ENCODE measurements around the gene TRABD2A. TPM values are rescaled to one million over a fixed set of nuclear protein-coding genes. Genes with fewer than 3 reads are reported as not detected.
"Not testable (repeated sequence)": the region's sequence is repeated elsewhere in the genome, so short reads cannot be mapped to it uniquely, and the experiment has no call there.

The TRABD2A gene
- polyA plus RNA-seq, 1 donor (not counting 4 experiments of a cell fraction or from before 2014, with no cell fraction given): 0.54 TPM

DNA sequence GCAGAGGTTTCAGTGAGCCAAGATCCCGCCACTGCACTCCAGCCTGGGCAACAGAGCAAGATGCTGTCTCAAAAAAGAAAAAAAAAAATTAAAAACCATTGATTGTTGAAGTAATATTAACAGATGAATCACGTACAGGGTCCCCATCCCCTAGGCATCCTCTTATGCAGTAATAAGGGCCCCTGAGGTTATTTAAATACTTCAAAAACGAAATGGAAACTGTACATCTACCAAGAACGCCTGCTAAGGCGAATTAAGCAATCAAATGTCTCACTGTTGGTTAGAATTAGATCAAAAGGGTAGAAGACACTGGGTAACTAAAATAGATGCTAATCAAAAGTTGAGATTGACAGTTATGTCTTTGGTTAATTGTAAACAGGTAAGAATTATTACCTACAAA lies 7.5 kb downstream of the TRABD2A start:
- TF ChIP-seq EZH2 (IDR thresholded peaks at IDR 0.05; ENCODE audit: low read length): no peak
- TF ChIP-seq, protein P1, sequence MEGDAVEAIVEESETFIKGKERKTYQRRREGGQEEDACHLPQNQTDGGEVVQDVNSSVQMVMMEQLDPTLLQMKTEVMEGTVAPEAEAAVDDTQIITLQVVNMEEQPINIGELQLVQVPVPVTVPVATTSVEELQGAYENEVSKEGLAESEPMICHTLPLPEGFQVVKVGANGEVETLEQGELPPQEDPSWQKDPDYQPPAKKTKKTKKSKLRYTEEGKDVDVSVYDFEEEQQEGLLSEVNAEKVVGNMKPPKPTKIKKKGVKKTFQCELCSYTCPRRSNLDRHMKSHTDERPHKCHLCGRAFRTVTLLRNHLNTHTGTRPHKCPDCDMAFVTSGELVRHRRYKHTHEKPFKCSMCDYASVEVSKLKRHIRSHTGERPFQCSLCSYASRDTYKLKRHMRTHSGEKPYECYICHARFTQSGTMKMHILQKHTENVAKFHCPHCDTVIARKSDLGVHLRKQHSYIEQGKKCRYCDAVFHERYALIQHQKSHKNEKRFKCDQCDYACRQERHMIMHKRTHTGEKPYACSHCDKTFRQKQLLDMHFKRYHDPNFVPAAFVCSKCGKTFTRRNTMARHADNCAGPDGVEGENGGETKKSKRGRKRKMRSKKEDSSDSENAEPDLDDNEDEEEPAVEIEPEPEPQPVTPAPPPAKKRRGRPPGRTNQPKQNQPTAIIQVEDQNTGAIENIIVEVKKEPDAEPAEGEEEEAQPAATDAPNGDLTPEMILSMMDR (optimal IDR thresholded peaks at IDR 0.05 in 1 of 3, IDR thresholded peaks at IDR 0.05 in 1 of 3, conservative IDR thresholded peaks at IDR 0.05 in 1 of 3; ENCODE audit: extremely low read depth in 1 of 3, insufficient read depth in 2 of 3, low read length in 3 of 3): no peak
- Histone ChIP-seq H3K9me3 (ENCODE audit: control insufficient read depth, low read depth, low read length) (no peaks in the 10 kb centered on the region), H3K36me3 (ENCODE audit: control insufficient read depth in 2 of 2, extremely low read depth in 1 of 2, insufficient read depth in 2 of 2, low read length in 2 of 2) (no peaks in the 10 kb centered on the region), H4K20me1 (ENCODE audit: control insufficient read depth, extremely low read depth, insufficient read depth, low read length) (no peaks in the 10 kb centered on the region), H3K79me2 (ENCODE audit: control insufficient read depth, insufficient read depth, low read length) (no peaks in the 10 kb centered on the region), H3K9ac (ENCODE audit: control insufficient read depth, extremely low read depth, insufficient read depth, low read length) (no peak overlapping the region), H3K27ac (ENCODE audit: control insufficient read depth, insufficient read depth, low read length) (no peak overlapping the region), H3K4me1 (ENCODE audit: control insufficient read depth, extremely low read depth, insufficient read depth, low read length) (no peaks in the 10 kb centered on the region), H2AFZ (ENCODE audit: control insufficient read depth, low read length) (no peak overlapping the region), H3K9me1 (ENCODE audit: control insufficient read depth, extremely low read depth, insufficient read depth, low read length) (no peaks in the 10 kb centered on the region), H3K4me3 (ENCODE audit: control insufficient read depth in 2 of 3, extremely low read depth in 1 of 3, insufficient read depth in 2 of 3, low read depth in 1 of 3, low read length in 3 of 3) (no peak overlapping the region), H3K4me2 (ENCODE audit: control insufficient read depth, extremely low read depth, insufficient read depth, low read depth, low read length) (no peak overlapping the region), H3K27me3 (ENCODE audit: control insufficient read depth, extremely low read depth, insufficient read depth, low read length) (peaks cover 12% of the 10 kb centered on the region)
- dilution Hi-C loops (cut with MboI; ENCODE audit: extremely low pct_ligation_motif_present, low sequenced_read_pairs): no loop called here
- FAIRE-seq (no peak), DNase-seq (ENCODE audit: low read depth, low spot score) (no peak)

DNA sequence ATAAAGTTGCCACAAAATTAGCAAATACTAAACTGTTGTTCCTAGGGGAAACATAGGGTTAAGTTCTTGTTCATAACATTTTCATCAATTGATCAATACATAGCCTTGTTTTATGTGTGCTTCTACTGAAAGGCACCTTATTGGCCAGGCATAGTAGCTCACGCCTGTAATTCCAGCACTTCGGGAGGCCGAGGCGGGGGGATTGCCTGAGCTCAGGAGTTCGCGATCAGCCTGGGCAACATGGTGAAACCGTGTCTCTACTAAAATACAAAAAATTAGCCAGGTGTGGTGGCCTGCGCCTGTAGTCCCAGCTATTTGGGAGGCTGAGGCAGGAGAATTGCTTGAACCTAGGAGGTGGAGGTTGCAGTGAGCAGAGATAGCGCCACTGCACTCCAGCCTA lies 8.2 kb downstream of the TRABD2A start:
- H4K20me1 ChIP-seq (ENCODE audit: control insufficient read depth, extremely low read depth, insufficient read depth, low read length); DNase-seq (ENCODE audit: low read depth, low spot score); H3K9ac ChIP-seq (ENCODE audit: control insufficient read depth, extremely low read depth, insufficient read depth, low read length); H3K9me3 ChIP-seq (ENCODE audit: control insufficient read depth, low read depth, low read length); H3K79me2 ChIP-seq (ENCODE audit: control insufficient read depth, insufficient read depth, low read length); H3K4me3 ChIP-seq (ENCODE audit: control insufficient read depth in 2 of 3, extremely low read depth in 1 of 3, insufficient read depth in 2 of 3, low read depth in 1 of 3, low read length in 3 of 3); H3K27ac ChIP-seq (ENCODE audit: control insufficient read depth, insufficient read depth, low read length); H3K27me3 ChIP-seq (ENCODE audit: control insufficient read depth, extremely low read depth, insufficient read depth, low read length); H3K4me2 ChIP-seq (ENCODE audit: control insufficient read depth, extremely low read depth, insufficient read depth, low read depth, low read length); FAIRE-seq; H2AFZ ChIP-seq (ENCODE audit: control insufficient read depth, low read length); H3K4me1 ChIP-seq (ENCODE audit: control insufficient read depth, extremely low read depth, insufficient read depth, low read length); H3K9me1 ChIP-seq (ENCODE audit: control insufficient read depth, extremely low read depth, insufficient read depth, low read length); H3K36me3 ChIP-seq (ENCODE audit: control insufficient read depth in 2 of 2, extremely low read depth in 1 of 2, insufficient read depth in 2 of 2, low read length in 2 of 2); dilution Hi-C loops (cut with MboI; ENCODE audit: extremely low pct_ligation_motif_present, low sequenced_read_pairs): not testable (repeated sequence)

DNA sequence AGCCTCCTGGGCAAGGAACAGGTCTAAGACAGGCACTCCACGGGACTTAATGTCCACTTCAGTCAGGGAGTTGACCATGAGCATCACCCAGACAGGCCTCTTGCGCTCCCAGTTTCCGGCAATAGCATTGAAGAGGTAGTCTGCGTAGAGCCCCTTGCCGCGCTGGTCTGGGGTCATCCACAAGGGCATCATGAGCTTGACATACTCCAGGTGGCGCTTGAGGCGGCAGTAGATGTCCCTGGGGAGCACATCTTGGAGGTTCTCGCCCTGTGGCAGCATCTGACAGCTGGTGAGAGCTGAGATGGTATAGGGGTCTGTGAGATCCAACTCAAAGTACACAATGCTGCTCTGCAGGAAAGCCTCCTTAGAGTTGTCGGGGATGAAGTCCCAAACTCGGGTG lies 10.6 kb downstream of the TRABD2A start:
- Histone ChIP-seq H3K36me3 (ENCODE audit: control insufficient read depth in 2 of 2, extremely low read depth in 1 of 2, insufficient read depth in 2 of 2, low read length in 2 of 2) (no peaks in the 10 kb centered on the region), H3K27me3 (ENCODE audit: control insufficient read depth, extremely low read depth, insufficient read depth, low read length) (no peaks in the 10 kb centered on the region), H3K9me1 (ENCODE audit: control insufficient read depth, extremely low read depth, insufficient read depth, low read length) (no peaks in the 10 kb centered on the region), H3K79me2 (ENCODE audit: control insufficient read depth, insufficient read depth, low read length) (no peaks in the 10 kb centered on the region), H2AFZ (ENCODE audit: control insufficient read depth, low read length) (no peak overlapping the region), H3K9ac (ENCODE audit: control insufficient read depth, extremely low read depth, insufficient read depth, low read length) (no peak overlapping the region), H3K9me3 (ENCODE audit: control insufficient read depth, low read depth, low read length) (no peaks in the 10 kb centered on the region), H3K27ac (ENCODE audit: control insufficient read depth, insufficient read depth, low read length) (no peak overlapping the region), H4K20me1 (ENCODE audit: control insufficient read depth, extremely low read depth, insufficient read depth, low read length) (no peaks in the 10 kb centered on the region), H3K4me1 (ENCODE audit: control insufficient read depth, extremely low read depth, insufficient read depth, low read length) (no peaks in the 10 kb centered on the region), H3K4me3 (ENCODE audit: control insufficient read depth in 2 of 3, extremely low read depth in 1 of 3, insufficient read depth in 2 of 3, low read depth in 1 of 3, low read length in 3 of 3) (no peak overlapping the region), H3K4me2 (ENCODE audit: control insufficient read depth, extremely low read depth, insufficient read depth, low read depth, low read length) (no peak overlapping the region)
- no peak for TF ChIP-seq EZH2 (IDR thresholded peaks at IDR 0.05; ENCODE audit: low read length)
- TF ChIP-seq, protein P1 (optimal IDR thresholded peaks at IDR 0.05 in 1 of 3, IDR thresholded peaks at IDR 0.05 in 1 of 3, conservative IDR thresholded peaks at IDR 0.05 in 1 of 3; ENCODE audit: extremely low read depth in 1 of 3, insufficient read depth in 2 of 3, low read length in 3 of 3): peak in 1 of 3 experiments; percentile 5
- no peak for DNase-seq (ENCODE audit: low read depth, low spot score)
- dilution Hi-C loops (cut with MboI; ENCODE audit: extremely low pct_ligation_motif_present, low sequenced_read_pairs): no loop called here
- no peak for FAIRE-seq

DNA sequence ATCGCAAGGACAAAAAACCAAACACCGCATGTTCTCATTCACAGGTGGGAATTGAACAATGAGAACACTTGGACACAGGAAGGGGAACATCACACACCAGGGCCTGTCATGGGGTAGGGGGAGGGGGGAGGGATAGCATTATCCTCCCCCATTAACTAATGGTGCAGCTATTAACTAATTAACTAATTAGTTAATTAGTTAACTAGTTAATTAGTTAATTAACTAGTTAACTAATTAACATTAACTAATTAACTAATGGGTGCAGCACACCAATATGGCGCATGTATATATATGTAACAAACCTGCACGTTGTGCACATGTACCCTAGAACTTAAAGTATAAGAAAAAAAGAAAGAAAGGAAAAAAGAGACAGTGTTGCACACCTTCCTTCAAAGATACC lies 12.6 kb downstream of the TRABD2A start:
- H3K36me3 ChIP-seq (ENCODE audit: control insufficient read depth in 2 of 2, extremely low read depth in 1 of 2, insufficient read depth in 2 of 2, low read length in 2 of 2); dilution Hi-C loops (cut with MboI; ENCODE audit: extremely low pct_ligation_motif_present, low sequenced_read_pairs); H3K9me1 ChIP-seq (ENCODE audit: control insufficient read depth, extremely low read depth, insufficient read depth, low read length); H3K27ac ChIP-seq (ENCODE audit: control insufficient read depth, insufficient read depth, low read length); H3K4me3 ChIP-seq (ENCODE audit: control insufficient read depth in 2 of 3, extremely low read depth in 1 of 3, insufficient read depth in 2 of 3, low read depth in 1 of 3, low read length in 3 of 3); H3K27me3 ChIP-seq (ENCODE audit: control insufficient read depth, extremely low read depth, insufficient read depth, low read length); H3K9ac ChIP-seq (ENCODE audit: control insufficient read depth, extremely low read depth, insufficient read depth, low read length); H2AFZ ChIP-seq (ENCODE audit: control insufficient read depth, low read length); DNase-seq (ENCODE audit: low read depth, low spot score); H3K9me3 ChIP-seq (ENCODE audit: control insufficient read depth, low read depth, low read length); H3K79me2 ChIP-seq (ENCODE audit: control insufficient read depth, insufficient read depth, low read length); H4K20me1 ChIP-seq (ENCODE audit: control insufficient read depth, extremely low read depth, insufficient read depth, low read length); FAIRE-seq; H3K4me2 ChIP-seq (ENCODE audit: control insufficient read depth, extremely low read depth, insufficient read depth, low read depth, low read length); H3K4me1 ChIP-seq (ENCODE audit: control insufficient read depth, extremely low read depth, insufficient read depth, low read length): not testable (repeated sequence)

All from keratinocyte (primary cell).